ENCODE measurements around the gene ST6GAL1. TPM values are rescaled to one million over a fixed set of nuclear protein-coding genes. Genes with fewer than 3 reads are reported as not detected.

Gene ST6GAL1
- total and polyA plus RNA-seq, 12 donors = 7.2 to 95.0 (median 55.4) TPM

- Histone ChIP-seq H3K9me3 (replicated peaks in 1 of 3) (no peaks in the 10 kb centered on the region), H3K4me3 (no peak overlapping the region), H3K36me3 (replicated peaks in 1 of 2) (no peaks in the 10 kb centered on the region), H3K27me3 (no peaks in the 10 kb centered on the region), H3K27ac (no peak overlapping the region), H3K4me1 (replicated peaks in 1 of 2) (no peaks in the 10 kb centered on the region)
- intact Hi-C loops (cut with DNase I) = no loop called here
- TF ChIP-seq CTCF (IDR thresholded peaks at IDR 0.05) = no peak
- no peak for TF ChIP-seq POLR2A (IDR thresholded peaks at IDR 0.05)
- DNase-seq = no peak
- 75 to 79% (median 77%) methylated on average over 6 of the region's 6 CpGs for WGBS, 4 donors
Measured at GRCh38 chr3:187025254-187025655, 94.9 kb downstream of the ST6GAL1 start.

- WGBS, 4 donors = 56 to 68% (median 60%) methylated on average over 8 to 9 of the region's 9 CpGs
- Histone ChIP-seq H3K27ac (no peak overlapping the region), H3K4me3 (no peak overlapping the region), H3K9me3 (replicated peaks in 1 of 3) (no peaks in the 10 kb centered on the region), H3K27me3 (no peaks in the 10 kb centered on the region), H3K36me3 (replicated peaks in 1 of 2) (no peaks in the 10 kb centered on the region), H3K4me1 (replicated peaks in 1 of 2) (no peaks in the 10 kb centered on the region)
- TF ChIP-seq CTCF (IDR thresholded peaks at IDR 0.05) = no peak
- no peak for TF ChIP-seq POLR2A (IDR thresholded peaks at IDR 0.05)
- no peak for DNase-seq
- intact Hi-C loops (cut with DNase I) = no loop called here
Measured at GRCh38 chr3:187025656-187026316, 95.5 kb downstream of the ST6GAL1 start.

- intact Hi-C loops (cut with DNase I) = no loop called here
- TF ChIP-seq CTCF (IDR thresholded peaks at IDR 0.05) (no peak), POLR2A (IDR thresholded peaks at IDR 0.05) (no peak)
- DNase-seq = no peak
- no peaks in the 10 kb centered on the region for H3K36me3 ChIP-seq (replicated peaks in 1 of 2)
- no peak overlapping the region for H3K4me3 ChIP-seq
- 80 to 90% (median 84%) methylated on average over 2 of the region's 2 CpGs for WGBS, 4 donors
- H3K27ac ChIP-seq = no peak overlapping the region
- no peaks in the 10 kb centered on the region for H3K9me3 ChIP-seq (replicated peaks in 1 of 3)
- no peaks in the 10 kb centered on the region for H3K27me3 ChIP-seq
- no peaks in the 10 kb centered on the region for H3K4me1 ChIP-seq (replicated peaks in 1 of 2)
Measured at GRCh38 chr3:187026317-187026670, 96.0 kb downstream of the ST6GAL1 start.

GRCh38 chr3:187027531-187028278, 97.4 kb downstream of the ST6GAL1 start:
- H3K36me3 ChIP-seq (replicated peaks in 1 of 2) = no peaks in the 10 kb centered on the region
- no peak overlapping the region for H3K27ac ChIP-seq
- WGBS, 4 donors = 66 to 81% (median 68%) methylated on average over 8 of the region's 8 CpGs
- no peak for DNase-seq
- no peaks in the 10 kb centered on the region for H3K4me1 ChIP-seq (replicated peaks in 1 of 2)
- no peak overlapping the region for H3K4me3 ChIP-seq
- no peaks in the 10 kb centered on the region for H3K27me3 ChIP-seq
- intact Hi-C loops (cut with DNase I) = no loop called here
- H3K9me3 ChIP-seq (replicated peaks in 1 of 3) = no peaks in the 10 kb centered on the region
- TF ChIP-seq POLR2A (IDR thresholded peaks at IDR 0.05) (no peak), CTCF (IDR thresholded peaks at IDR 0.05) (no peak)
